NOMO-1 (cell line): Measurements from ENCODE around the gene FBN2.
"Not testable (repeated sequence)": the region's sequence is repeated elsewhere in the genome, so short reads cannot be mapped to it uniquely, and the experiment has no call there.

Source experiments
- DNase-seq, 2 experiments: peaks; one replicate each; lab custom pipeline; 2025; ENCODE audit not compliant: unreplicated experiment in 2 of 2; lab: John Stamatoyannopoulos, UW

The FBN2 gene

DNA sequence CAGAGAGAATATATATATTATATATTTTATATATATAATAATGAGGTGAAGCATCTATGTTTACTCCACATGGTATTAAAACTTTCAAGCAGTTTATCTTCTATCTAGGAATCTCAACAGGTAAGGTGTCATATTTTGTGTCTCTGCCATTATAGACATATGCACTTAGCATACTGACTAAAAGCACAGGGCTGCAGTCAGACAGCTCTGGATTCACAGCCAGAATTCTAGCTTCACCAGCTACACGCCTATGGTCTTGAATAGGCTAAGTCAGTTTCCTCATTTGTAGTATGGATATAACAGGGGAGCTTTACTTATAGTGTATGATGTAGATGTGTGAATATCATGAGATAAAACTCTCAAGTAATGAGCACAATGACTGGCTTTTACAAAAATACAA is 57.9 kb downstream of the FBN2 start:
- no peak for DNase-seq

DNA sequence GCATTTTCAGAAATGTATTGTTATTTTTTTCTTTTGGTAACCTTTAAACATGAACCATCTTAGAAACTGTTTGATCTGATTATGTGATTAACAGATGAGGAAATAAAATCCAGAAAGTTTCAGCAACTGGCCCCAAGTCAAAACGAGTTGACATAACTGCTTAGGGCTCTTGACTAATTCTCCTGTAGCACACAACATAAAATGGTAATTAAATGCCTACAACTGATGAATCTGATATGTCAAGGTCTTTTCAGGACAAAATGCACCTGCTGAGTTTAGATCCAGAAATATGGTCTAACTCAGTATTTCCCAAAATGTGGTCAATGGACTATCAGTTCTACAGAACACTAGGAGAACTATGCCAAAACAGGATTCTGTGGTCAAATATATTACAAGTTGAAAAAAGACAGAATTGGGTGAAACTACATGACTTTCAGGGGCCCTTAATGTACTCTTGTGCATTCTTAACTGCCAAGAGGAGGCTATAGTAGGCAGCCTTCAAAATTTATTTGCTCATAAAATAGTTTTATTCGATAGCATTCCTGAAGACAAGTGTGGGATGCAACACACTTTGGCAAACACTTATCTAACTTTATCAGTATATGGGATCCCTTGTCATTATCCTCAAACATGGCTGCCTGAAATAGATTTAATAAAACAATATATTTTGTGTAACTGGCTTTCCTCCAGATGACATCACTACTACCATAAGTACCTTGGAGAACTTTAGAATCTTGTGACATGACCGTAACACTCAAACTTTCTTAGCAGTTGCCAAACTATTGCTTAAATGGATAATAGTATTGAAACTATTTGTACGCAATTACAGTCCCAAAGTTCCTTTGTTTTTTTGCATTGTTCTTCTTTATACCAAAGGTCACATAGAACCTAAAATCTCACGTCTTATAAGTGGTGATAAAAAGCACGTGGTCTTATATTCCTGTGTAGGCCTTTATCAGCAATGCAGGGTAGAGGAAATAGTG is 59.4 kb downstream of the FBN2 start:
- DNase-seq, result no peak

DNA sequence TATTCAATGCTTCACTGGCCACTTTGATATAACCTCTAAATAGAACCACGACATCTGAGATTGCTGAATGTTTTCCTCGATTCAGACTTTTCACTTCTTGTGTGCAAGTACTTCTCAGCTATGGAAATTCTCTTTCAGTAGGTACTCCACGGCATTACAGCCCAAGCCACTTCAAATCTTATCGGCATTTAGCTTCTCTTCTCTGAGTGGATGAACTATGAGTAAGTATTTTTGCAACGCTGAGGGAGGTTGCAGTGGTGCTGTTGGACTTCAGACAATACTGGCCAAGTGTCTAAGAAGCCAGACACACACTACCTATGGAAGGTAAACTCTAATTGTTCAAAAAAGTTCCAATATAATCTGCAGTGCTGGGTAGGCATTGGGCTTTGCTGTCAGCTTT is 60.1 kb downstream of the FBN2 start:
- no peak for DNase-seq

DNA sequence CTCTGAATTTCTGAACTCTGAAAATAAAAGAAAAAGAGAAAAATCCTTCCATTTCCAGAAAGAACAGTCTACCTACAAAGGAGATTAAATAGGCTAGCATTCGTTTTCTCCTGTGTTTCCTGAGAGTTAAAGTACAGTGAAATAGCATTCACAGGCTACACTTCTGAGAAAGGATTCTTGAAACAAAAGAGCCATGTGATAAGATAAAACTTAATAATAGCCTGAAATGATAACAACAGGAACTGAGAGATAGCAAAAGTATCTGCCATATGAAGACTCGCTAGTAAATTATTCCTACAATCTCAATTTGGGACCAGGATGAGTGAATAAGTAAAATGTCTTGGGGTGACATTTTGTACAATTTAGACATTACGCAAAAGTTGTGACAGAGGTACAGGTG is 62.4 kb downstream of the FBN2 start:
- no peak for DNase-seq

- DNase-seq, result no peak
Observed at GRCh38 chr5:128472919-128473318, 65.1 kb downstream of the FBN2 start.

DNA sequence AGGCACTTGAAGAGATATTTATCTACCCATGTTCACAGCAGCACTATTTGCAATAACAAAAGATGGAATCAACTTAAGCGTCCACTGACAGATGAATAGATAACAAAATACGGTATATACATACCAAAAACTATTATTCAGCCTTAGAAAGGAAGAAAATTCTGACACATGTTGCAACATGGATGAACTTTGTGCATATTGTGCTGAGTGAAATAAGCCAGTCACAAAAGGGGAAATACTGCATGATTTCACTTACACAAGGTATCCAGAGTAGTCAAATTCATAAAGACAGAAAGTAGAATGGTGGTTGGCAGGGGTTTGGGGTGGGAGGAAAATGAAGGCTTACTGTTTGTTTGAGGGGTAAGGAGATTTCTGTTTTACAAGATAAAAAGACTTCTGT is 66.0 kb downstream of the FBN2 start:
- peak in 1 of 2 experiments; percentile 2 for DNase-seq

- no peak for DNase-seq
Observed at GRCh38 chr5:128470663-128471062, 67.4 kb downstream of the FBN2 start.

DNA sequence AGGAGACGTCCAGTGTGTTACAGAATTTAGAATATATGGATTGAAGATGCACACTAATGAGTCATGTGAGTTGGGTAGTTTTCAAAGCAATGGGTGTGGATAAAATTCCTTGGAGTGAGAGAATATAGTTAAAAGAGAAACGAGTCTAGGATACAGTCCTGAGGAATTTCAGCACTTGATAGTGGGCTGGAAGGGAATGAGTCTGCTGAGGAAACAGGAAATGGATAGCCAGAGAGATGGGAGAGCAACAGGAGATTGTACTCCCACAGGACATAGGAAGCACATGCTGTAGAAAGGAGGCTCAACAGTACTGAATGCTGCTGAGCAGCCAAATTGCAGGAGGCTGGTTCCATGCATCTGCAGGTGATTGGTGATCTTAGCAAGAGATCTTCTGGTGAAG is 68.1 kb downstream of the FBN2 start:
- DNase-seq, result no peak

GRCh38 chr5:128466980-128467379 is 71.1 kb downstream of the FBN2 start:
- DNase-seq, result no peak

GRCh38 chr5:128466554-128466953 is 71.5 kb downstream of the FBN2 start:
- no peak for DNase-seq

- no peak for DNase-seq
Observed at GRCh38 chr5:128464596-128464995, 73.4 kb downstream of the FBN2 start.

DNA sequence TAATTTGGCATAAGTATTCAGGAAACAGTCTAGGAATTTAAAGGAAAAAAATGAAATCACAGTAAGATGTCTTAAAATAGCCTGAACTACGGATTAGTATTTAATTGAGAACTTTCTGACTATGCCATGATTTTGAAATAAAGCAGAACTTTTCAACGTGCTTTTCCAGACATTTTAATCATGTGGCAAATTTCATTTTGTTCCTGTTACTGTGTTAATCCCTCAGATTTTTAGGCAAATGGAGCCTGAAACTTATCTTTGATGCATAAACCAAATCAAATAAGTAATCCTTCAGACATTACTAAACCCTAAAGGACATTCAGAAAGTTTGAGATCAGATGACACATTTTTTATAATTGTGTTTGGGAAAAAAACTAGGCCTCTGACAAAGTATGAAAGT is 75.7 kb downstream of the FBN2 start:
- DNase-seq, result no peak

- not testable (repeated sequence) for DNase-seq
Observed at GRCh38 chr5:128457147-128457915, 80.7 kb downstream of the FBN2 start.

GRCh38 chr5:128455841-128456361 is 82.1 kb downstream of the FBN2 start:
- no peak for DNase-seq

DNA sequence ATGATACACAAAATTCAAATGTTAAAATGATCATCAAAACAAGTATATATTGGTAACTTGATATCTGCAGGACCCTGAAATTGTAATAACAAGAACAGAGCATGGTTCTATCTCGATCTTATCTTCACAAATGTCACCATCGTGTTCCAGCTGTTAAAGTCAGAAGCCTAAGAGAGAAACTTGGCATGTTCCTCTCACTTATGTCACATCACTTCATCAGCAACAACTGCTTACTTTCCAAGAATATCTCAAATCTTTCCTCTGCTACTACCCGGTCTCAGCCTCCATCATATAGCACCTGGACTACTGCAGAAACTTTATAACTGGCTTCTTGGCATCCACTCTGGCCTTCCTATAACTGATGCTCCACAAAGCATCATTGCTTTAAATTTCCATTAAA is 84.9 kb downstream of the FBN2 start:
- no peak for DNase-seq

DNA sequence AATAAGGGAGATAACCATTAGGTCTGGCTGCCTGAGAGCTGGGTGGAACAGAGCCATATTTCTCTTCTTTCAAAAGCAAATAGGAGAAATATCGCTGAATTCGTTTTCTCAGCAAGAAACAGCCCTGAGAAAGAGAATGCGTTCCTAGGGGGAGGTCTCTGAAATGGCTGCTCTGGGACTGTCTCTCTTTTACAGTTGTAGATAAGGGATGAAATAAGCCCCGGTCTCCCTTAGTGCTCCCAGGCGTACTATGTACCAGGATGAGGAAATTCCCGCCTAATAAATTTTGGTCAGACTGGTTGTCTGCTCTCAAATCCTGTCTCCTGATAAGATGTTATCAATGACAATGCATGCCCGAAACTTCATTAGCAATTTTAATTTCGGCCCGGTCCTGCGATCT is 90.8 kb downstream of the FBN2 start:
- not testable (repeated sequence) for DNase-seq

- DNase-seq, result no peak
Observed at GRCh38 chr5:128441941-128442350, 96.1 kb downstream of the FBN2 start.

DNA sequence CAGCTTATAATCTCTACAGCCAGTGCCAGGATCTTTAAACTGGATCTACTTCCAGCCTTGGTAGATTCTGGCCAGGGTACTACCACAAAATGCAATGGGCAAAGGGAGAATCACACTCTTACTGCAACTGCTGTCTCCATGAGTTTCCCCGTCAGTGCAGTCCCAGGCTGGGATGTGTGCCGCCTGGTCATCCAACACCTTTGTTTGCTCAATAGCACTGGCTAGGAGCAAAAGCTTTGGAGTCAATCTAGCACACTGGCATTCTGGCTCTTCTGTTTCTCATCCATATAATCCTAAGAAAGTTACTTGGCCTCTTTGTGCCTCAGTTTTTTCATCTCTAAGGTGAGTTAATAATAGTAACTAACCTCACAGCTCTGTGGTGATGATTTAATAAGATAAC is 96.9 kb downstream of the FBN2 start:
- DNase-seq, result no peak

- DNase-seq, result no peak
Observed at GRCh38 chr5:128436749-128437188, 101.3 kb downstream of the FBN2 start.

DNA sequence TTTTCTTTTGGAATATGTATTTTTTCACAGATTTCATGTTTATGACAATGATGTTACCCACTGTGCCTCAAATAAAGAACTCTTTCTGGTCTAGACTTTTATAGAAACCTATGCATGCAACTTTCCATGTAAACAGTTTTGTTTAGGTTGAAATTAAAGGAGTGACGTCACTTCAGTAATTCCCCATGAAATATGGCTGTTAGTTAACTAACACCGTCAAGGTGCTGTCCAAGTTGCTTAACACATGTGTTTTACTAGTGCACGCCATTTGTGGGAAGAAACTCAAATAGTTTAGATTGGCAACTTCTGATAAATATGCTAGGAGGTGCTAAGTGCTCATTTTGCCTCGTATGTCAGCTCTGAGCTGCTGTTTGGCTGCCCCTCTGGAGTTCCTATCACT is 102.2 kb downstream of the FBN2 start:
- DNase-seq, result no peak

DNA sequence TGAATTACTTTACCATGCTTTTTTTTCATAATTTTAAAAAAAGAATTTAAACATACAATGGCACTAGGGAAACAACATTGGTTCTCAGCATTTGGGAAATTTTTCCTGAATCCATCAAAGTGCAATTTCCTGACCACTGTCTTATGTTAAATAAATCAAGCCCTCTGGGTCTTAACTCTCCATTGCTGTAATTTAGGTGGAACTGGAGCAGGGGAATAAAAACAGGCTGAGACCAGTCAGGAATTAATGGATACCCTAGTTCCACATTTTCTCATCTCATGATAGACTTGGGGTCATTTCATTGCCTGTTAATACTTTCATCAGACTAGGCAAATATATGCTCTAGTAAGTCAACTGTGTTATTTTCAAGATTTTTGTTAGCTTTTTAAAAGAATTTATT is 103.1 kb downstream of the FBN2 start:
- DNase-seq, result no peak
